ENCODE data around the gene FAM151A. TPM values are rescaled to one million over a fixed set of nuclear protein-coding genes. Genes with fewer than 3 reads are reported as not detected.

The FAM151A gene
- total RNA-seq, 4 donors from 2014 or later = not detected

DNA sequence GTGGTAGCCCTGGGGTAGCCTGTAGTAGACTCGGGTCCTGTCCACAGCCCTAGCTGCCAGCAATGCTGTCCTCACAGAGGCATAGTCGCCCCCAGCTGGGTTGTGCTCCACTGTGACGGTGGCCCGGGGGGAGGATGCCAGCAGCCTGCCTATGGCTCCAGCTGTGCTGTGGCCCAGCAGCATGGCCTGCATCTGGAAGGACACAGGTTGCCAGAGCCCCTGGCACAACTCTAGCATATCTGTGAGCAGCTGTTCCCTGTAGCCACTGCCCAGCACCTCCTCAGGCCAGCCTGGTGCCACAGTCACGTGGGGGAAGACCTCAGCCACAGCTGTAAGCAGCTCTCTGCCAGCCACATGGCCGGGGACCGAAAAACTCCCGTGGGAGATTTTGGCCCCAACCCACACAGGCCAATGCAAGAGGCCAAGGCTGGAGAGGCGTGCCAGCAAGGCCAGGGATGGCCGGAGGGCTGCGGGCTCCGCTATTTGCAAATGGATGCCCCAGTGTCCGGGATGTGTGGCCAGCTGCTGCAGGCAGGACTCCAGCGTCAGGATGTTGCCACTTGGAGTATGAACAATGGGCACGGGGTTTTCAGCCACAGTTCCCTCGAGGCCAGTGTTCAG, 13.9 kb downstream of the FAM151A start:
- Histone ChIP-seq H3K27me3 (no peaks in the 10 kb centered on the region), H3K9me3 (no peaks in the 10 kb centered on the region), H3K4me3 (replicated peaks in 1 of 3) (no peak overlapping the region), H3K4me1 (no peaks in the 10 kb centered on the region), H3K36me3 (peaks cover 0 to 27% of the 10 kb centered on the region in 2 donors), H3K27ac (no peak overlapping the region)
- TF ChIP-seq, protein P1, sequence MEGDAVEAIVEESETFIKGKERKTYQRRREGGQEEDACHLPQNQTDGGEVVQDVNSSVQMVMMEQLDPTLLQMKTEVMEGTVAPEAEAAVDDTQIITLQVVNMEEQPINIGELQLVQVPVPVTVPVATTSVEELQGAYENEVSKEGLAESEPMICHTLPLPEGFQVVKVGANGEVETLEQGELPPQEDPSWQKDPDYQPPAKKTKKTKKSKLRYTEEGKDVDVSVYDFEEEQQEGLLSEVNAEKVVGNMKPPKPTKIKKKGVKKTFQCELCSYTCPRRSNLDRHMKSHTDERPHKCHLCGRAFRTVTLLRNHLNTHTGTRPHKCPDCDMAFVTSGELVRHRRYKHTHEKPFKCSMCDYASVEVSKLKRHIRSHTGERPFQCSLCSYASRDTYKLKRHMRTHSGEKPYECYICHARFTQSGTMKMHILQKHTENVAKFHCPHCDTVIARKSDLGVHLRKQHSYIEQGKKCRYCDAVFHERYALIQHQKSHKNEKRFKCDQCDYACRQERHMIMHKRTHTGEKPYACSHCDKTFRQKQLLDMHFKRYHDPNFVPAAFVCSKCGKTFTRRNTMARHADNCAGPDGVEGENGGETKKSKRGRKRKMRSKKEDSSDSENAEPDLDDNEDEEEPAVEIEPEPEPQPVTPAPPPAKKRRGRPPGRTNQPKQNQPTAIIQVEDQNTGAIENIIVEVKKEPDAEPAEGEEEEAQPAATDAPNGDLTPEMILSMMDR (IDR thresholded peaks at IDR 0.05) = no peak
- no peak for TF ChIP-seq POLR2A (IDR thresholded peaks at IDR 0.05)
- no peak for DNase-seq
- WGBS, 2 donors = 77 to 84% methylated on average over 10 of the region's 16 CpGs
- intact Hi-C loops (cut with DNase I) = no loop called here

- Histone ChIP-seq H3K36me3 (peaks cover 0 to 34% of the 10 kb centered on the region in 2 donors), H3K4me3 (replicated peaks in 1 of 3) (no peak overlapping the region), H3K4me1 (no peaks in the 10 kb centered on the region), H3K27ac (no peak overlapping the region), H3K27me3 (no peaks in the 10 kb centered on the region), H3K9me3 (no peaks in the 10 kb centered on the region)
- WGBS, 2 donors = 91% methylated on average over 7 to 9 of the region's 9 CpGs
- TF ChIP-seq, protein P1 (IDR thresholded peaks at IDR 0.05) = no peak
- no peak for TF ChIP-seq POLR2A (IDR thresholded peaks at IDR 0.05)
- DNase-seq = no peak
- intact Hi-C loops (cut with DNase I) = no loop called here
These were observed 14.6 kb downstream of the FAM151A start for GRCh38 chr1:54608566-54609230.

DNA sequence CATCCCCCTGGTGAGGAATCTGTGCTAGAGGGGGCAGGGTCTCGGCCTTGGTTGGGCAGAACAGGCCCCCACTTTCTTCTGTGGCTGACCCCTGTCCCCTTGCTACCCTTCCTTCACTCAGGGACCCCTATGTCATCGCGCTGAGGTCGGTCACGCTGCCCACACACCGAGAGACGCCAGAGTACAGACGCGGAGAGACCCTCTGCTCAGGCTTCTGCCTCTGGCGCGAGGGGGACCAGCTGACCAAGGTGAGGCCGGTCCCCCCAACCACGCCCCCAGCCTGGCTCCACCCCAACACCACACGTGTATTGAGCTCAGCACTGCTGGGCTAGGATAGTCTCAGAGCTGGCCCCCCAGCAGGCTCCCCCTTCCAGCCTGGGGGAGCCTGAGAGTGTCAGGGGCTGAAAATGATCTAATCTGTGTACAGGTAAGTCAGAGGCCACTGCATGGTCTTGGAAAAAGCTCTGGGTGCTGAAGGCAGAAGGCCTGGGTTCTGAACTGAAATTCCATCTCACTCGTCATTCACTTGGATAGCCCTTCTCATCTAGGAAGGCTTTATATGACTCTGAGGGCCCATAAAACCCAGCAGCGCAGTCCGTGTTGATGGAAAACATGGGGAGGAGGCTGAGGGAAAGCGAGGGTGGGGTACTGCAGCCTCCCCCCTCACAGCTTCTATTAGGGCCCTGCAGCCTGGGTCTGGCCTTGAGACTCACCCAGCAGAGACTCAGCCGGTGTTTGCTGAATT, 15.3 kb downstream of the FAM151A start:
- Histone ChIP-seq H3K27ac (no peak overlapping the region), H3K4me3 (replicated peaks in 1 of 3) (no peak overlapping the region), H3K4me1 (no peaks in the 10 kb centered on the region), H3K36me3 (peaks cover 0 to 37% of the 10 kb centered on the region in 2 donors), H3K9me3 (no peaks in the 10 kb centered on the region), H3K27me3 (no peaks in the 10 kb centered on the region)
- intact Hi-C loops (cut with DNase I) = no loop called here
- DNase-seq = no peak
- WGBS, 2 donors = 91 to 92% methylated on average over 18 to 19 of the region's 19 CpGs
- TF ChIP-seq POLR2A (IDR thresholded peaks at IDR 0.05) = no peak
- TF ChIP-seq, protein P1 (IDR thresholded peaks at IDR 0.05) = no peak

DNA sequence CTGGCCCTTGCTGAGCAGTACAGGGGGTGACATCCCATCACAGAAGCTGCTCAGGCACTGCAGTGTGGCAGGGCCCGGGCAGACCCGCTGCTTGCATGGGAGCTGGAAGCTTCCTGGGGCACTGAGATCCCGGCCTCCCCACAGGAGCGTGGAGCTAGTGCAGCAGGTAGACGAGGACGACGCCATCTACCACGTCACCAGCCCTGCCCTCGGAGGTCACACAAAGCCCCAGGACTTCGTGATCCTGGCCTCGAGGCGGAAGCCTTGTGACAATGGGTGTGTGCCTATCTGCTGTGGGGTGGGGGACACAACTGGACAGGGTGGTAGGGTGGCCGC, 16.4 kb downstream of the FAM151A start:
- Histone ChIP-seq H3K27ac (no peak overlapping the region), H3K9me3 (no peaks in the 10 kb centered on the region), H3K4me3 (replicated peaks in 1 of 3) (no peak overlapping the region), H3K27me3 (no peaks in the 10 kb centered on the region), H3K36me3 (peaks cover 0 to 37% of the 10 kb centered on the region in 2 donors), H3K4me1 (no peaks in the 10 kb centered on the region)
- intact Hi-C loops (cut with DNase I) = no loop called here
- DNase-seq = no peak
- 90% methylated on average over 2 of the region's 13 CpGs; no CpG with 5 or more reads in 1 of the 2 donors for WGBS, 2 donors
- no peak for TF ChIP-seq POLR2A (IDR thresholded peaks at IDR 0.05)
- TF ChIP-seq, protein P1 (IDR thresholded peaks at IDR 0.05) = no peak
